HFF-Myc (cell line): ENCODE measurements around the gene CNGA1.

Source experiments
- DNase-seq: peaks from one replicate; pipeline ENCODE4 v3.0.0-alpha.2; 2011; ENCODE audit warnings: low read depth; ENCODE audit errors: extremely low read depth
- H3K4me3 ChIP-seq: replicated peaks from 2 replicates; pipeline ENCODE4 v1.5.1; 2011; ENCODE audit warnings: low read depth, mild to moderate bottlenecking, control low read depth, low read length
- TF ChIP-seq, protein P1 (sequence below): IDR thresholded peaks from 2 replicates; pipeline ENCODE4 v1.5.1; 2012; ENCODE audit warnings: mild to moderate bottlenecking, low read depth, low read length, control low read depth; ENCODE audit errors: missing control alignments

Gene CNGA1

DNA sequence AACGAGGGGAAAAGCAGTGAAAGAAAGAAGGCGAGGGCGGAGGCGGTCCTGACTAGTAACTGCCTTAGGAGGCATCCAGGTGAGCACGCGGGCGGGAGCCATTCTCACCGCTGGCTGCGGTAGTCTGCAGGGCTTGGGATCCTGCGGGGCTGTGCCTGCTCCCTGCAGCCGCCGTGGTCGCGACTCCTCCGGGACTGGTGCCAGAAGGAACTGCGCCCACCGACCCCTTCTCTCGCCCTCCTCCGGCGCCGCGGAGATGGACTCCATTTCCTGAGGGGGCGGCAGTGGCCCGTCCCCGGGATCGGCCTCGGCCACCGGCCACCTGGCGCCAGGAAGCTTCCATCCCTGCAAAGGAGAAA, 102.6 kb downstream of the CNGA1 start:
- peak overlapping the region; percentile 95 for H3K4me3 ChIP-seq
- TF ChIP-seq, protein P1, sequence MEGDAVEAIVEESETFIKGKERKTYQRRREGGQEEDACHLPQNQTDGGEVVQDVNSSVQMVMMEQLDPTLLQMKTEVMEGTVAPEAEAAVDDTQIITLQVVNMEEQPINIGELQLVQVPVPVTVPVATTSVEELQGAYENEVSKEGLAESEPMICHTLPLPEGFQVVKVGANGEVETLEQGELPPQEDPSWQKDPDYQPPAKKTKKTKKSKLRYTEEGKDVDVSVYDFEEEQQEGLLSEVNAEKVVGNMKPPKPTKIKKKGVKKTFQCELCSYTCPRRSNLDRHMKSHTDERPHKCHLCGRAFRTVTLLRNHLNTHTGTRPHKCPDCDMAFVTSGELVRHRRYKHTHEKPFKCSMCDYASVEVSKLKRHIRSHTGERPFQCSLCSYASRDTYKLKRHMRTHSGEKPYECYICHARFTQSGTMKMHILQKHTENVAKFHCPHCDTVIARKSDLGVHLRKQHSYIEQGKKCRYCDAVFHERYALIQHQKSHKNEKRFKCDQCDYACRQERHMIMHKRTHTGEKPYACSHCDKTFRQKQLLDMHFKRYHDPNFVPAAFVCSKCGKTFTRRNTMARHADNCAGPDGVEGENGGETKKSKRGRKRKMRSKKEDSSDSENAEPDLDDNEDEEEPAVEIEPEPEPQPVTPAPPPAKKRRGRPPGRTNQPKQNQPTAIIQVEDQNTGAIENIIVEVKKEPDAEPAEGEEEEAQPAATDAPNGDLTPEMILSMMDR = no peak
- no peak for DNase-seq

DNA sequence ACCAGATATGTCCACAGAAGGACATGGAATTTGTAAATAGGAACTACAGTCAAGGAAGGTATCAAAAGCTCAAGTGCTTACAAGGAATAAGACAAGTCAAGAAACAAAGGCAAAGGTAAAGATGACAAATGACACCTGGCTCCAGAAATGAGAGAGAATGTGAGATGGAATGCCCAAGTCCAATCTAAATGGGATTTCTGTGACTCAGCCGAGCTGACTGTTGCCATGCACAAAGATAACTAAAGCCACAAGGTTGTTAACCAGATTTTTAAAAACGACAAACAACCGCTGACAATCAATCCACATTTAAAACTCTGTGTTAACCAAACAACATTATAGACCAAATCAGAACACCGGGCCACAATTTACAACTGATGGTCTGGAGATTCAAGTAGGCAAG, 103.2 kb downstream of the CNGA1 start:
- H3K4me3 ChIP-seq = peak overlapping the region; percentile 95
- no peak for DNase-seq

DNA sequence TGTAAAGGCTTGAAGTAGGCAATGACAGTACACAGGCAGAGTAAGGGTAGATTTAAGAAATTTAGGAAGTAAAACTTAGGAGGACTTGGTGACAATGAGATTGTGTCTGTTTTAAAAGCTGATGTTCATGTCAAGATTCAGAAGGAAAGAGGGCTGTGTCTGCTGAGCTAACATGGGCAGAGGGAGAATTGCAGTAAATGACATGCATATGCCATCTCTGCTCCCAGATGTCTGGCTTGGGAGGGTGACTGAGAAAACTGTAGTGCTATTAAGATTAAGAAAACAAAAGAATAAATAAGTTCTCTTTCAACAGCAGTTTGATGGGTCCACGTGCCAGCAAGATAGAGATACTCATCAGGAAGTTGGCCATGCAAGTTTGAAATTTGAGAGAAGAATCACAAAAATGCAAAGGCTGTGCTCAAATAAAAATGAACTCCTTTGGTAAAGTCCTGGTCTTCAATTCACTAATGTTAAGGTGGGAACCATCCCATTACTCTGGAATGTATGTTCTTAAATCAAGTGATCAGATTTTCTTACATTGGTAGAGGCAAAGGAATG, 109.3 kb downstream of the CNGA1 start:
- no peak overlapping the region for H3K4me3 ChIP-seq
- DNase-seq = no peak
- TF ChIP-seq, protein P1 = no peak

More for the DNA sequence above, 103.2 kb downstream of the CNGA1 start:
- TF ChIP-seq, protein P1 = no peak

DNA sequence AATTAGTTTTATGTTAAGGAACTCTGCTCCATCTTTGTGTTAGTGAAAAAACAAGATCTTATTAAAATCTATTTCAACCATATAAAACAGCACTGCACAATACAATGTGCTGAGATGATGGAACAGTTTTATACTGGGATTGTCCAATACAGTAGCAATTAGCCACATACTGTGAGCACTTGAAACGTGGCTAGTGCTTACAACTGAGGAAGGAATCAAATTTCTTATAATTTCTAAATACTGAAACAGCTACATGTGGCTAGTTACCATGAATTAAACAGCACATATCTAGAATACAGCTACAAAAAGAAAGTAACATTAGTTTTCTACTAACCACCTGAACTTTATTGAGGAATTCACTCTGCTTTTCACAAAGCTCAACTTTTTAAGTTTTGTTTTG, 116.8 kb downstream of the CNGA1 start:
- TF ChIP-seq, protein P1 = no peak
- DNase-seq = no peak
- no peak overlapping the region for H3K4me3 ChIP-seq

DNA sequence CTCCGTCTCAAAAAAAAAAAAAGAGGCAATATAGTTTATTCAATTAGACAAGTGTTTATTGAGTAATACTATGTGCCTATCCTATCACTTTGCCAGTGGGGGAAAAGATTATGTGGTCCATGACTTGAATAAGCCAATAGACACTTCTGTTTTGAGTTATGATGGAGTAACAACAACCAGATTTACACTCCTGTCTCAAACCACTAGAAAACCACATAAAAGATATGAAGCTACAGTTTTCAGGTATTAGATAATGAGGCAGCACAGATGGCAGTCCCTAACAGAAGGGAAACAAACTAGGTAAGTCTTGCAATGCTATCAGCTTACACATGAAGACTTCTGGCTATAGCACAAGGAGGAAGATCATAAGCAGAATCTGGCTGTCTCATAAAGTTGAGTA, 124.6 kb downstream of the CNGA1 start:
- H3K4me3 ChIP-seq = no peak overlapping the region
- TF ChIP-seq, protein P1 = no peak
- no peak for DNase-seq
